Measurements from ENCODE around the gene GDNF.
"Not testable (repeated sequence)": the region's sequence is repeated elsewhere in the genome, so short reads cannot be mapped to it uniquely, and the experiment has no call there.

GDNF gene

DNA sequence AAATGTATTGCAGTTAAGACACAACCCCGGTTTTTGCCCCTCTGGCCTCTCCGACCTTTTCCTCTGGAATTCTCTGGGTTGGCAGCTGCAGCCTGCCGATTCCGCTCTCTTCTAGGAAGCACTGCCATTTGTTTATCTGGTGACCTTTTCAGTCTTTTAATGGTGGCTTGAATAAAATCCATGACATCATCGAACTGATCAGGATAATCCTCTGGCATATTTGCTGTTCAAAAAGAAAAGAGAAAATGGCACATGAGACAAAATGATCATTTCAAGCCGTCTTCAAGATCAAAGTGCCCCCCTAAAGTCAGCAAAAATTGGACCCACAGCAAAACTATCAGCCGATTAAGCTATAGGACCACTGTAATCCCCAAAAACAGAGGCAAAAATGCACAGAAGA, 23.9 kb downstream of the GDNF start:
- no peak for DNase-seq (ENCODE audit: low read depth)

DNA sequence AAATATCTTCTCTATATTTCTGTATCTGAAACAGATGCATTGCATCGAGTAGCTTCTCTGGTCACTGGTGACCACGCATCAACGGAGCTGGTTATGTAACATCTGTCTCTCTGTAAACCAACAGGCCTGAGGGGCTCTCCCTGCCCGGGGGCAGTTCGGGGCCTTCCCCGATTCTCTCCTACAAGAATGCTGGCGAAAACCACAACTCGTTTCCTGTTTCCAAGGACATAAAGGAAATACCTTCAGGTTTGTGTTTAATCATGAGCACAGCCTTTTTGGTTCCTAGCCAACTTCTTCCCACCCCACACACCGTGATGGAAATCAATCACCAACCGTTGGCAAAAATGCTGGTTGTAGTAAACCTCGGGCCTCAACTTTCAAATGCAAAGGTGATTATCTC, 25.1 kb downstream of the GDNF start:
- DNase-seq (ENCODE audit: low read depth) = no peak

DNA sequence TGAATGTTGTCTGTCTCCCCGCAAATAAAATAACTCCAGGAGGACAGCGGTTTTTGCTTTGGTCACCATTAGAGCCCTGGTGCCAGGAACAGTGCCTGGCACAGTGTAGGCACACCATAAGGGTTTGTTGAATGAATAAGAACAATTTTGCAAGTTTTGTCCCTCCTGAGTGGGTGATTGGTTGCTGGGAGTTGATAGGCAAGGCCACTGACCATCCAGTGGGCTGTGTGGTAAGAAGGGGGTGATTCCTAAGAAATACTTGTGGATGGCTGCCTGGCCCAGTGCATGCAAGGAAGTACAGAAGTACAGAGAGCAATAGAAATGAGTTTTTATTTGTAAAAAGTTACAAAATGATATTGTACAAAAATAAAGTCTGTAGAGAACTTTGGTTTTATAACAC, 27.5 kb downstream of the GDNF start:
- no peak for DNase-seq (ENCODE audit: low read depth)

DNA sequence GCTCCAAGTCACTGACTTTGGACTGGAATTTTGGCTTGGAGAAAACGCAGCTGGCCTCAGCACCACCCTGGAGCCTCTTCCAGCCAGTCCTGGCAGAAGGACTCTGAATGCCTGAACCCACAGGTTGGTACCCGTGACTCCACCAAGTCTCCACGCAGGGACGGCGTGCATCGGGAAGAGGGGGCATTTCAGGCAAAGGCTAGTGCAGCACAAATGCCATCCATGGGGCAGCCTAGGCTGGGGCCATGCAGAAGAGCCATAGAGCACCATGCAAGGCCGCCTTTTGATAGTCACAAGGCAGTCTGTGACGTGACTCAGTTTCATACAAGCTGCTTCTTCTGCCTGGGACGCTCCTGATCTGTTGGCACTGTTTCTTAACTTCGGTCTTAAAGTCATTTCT, 28.0 kb downstream of the GDNF start:
- DNase-seq (ENCODE audit: low read depth) = no peak

DNA sequence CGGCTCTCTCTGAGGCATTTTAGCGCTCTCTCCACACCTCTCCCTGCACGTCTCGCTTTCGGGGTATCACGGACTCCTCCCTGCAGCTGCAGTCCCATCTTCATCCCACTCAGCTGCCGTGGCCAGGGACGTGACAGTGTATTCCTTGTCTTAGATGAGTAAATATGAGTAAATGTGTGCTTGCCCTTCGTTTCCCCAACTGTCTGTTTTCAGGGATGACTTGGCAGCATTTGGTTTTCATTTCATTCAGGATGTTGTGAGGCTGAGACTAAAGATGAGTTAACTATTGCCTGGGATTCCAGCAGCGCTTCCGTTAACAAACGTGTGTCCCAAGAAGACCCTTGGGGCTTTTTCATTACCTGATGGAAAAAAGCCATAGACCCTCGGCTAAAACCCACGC, 29.5 kb downstream of the GDNF start:
- DNase-seq (ENCODE audit: low read depth) = no peak

DNA sequence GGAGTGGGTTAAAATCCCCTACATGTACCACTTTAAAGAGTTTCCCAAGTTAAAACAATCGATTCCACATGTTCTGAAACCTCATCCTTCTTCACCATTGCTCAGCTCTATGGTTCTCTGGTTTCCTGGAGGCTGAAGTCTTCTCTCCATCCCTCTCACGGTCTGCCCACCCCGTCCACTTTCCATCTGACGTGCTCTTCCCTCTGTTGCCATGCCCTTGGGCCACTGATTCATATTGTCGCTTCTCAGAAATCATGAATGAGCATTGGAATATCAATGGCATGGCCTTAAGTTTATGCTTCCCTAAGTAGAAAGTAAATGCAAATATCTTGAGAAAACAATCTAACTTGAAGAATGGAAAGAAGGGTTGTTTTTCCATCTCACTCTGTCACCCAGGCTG, 30.9 kb downstream of the GDNF start:
- no peak for DNase-seq (ENCODE audit: low read depth)

DNA sequence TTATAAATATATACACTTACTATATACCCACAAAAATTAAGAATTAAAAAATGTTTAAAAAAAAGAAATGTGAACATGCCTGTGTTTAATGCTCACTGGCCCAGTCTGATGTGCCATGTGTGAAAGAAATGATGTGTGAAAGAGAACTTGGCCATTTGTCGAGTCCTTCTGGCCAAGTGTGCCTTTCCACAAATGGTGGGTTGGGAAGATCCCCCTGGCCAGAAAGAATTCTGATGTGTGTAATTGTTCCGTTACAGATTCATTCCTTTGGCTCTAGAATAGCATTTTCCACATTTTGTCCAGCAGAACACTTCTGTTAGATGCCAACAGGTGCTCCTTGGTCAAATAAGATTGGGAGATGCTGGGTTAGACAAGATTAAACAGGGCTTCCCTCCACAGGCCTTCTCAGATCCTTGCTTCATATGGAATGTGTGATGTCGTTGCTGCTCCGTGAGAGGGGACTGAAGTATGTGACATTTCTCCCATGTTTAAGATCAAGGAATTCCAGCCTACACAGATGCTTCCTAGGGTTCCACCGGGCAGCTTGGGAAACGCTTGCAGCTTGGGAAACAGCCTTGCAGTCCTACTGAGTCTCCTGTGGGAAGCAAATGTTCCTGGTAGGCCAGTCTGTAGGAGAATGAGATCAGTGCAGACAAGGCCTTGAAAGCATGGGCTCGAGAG, 32.1 kb downstream of the GDNF start:
- DNase-seq (ENCODE audit: low read depth) = no peak

DNA sequence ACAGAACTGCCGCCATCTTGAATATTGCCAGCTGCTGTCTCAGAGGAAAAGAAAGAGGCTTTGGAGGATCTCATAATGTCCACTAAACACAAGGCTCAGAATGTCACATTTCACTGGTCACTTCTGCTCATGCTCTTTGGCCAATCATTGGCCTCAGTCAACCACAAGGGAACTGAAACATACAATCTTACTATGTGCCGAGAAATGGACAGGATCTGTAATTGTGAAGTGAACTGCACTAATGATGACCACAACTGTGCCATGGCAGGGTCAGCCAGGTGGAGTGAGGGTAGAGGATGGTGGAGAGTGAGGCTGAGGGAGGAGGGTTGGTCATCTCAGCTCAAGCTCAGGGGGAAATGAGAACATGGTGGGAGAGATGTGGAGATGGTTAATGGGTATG, 32.8 kb downstream of the GDNF start:
- no peak for DNase-seq (ENCODE audit: low read depth)

DNA sequence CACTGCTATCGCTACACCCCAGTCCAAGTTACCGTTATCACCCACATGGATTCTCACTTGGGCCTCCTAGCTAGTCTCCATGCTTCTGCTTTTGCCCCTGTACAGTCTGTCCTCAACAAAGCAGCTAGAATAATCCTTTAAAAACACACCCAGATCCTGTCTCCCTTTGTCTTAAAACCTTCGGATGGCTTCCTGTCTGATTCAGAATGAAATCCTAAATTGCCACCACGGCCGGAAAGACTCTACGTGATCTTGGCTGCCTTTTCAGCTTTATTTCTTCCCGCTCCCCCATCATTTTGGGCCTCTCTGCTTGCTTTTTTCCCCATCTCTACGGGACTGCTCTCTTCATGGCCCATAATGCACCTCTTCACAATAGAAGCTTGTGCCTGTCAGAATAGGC, 33.4 kb downstream of the GDNF start:
- DNase-seq (ENCODE audit: low read depth) = no peak

DNA sequence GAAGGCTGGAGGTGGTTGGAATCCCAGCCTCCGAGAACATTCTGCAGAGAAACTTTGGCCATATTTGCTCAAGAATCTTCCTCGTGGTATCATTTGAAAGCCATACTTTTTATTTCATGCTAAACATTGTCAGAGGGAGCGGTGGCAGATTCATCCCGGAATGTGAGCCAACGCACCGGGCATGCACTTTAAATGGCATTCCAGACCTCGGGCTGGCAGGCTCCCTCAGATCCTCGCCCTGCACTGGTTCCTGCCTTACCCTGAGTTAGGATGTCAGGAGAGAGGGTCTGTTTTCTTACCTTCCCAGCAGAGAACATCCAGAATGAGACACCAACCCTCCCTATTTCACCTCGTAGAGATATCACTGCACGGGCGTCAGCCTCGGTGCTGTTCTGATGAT, 33.8 kb downstream of the GDNF start:
- no peak for DNase-seq (ENCODE audit: low read depth)

DNA sequence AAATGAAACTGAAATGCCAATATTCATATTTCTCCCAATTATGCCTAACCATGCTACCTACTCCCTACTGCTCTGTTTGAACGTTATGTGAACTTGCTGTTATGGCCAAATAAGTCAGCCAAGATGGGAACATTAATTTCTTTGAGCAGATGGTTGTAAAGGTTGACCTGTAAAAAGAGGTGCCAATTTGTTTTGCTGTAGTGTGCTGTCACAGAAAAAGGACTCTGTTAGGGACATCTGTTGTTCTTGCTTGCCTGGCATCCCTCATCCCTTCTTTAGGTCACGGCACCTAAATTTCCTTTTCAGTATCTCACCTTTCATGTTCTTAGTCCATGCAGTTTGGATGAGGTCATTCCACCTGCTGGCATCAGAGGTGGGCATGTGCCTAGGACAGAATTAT, 35.4 kb downstream of the GDNF start:
- DNase-seq (ENCODE audit: low read depth) = no peak

DNA sequence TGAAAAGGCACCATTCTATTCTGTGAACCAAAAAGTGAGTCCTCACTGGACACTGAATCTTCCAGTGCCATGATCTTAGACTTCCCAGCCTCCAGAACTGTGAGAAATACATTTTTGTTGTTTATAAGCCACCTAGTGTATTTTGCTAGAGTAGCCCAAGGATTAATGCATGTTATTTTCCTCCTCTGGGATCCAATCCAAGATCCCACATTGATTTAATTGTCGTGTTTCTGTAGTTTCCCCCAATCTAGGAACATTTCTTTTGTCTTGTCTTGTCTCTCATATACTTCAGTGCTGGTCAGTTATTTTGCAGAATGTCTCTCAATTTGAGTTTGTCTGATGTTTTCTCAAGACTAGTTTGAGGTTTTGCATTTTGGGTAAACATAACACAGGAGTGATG, 36.4 kb downstream of the GDNF start:
- no peak for DNase-seq (ENCODE audit: low read depth)

DNA sequence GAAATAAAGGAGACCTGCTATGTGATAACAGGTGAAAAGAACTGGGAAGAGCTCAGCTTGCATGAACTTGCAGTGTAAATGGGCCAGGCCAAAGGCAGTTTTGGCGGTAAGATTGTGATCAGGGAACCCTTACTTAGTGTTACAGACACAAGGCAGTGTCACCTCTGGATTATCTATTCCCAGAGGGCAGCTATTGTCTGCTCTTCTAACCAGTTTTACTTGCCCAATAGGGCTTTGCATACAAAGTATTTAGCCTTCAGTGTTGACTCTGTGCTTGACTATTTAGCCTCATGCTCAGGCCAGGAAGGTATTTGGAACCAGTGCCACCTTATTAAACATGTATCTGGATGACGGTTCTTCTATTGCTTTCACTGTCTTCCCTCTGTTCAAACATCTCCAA, 38.3 kb downstream of the GDNF start:
- DNase-seq (ENCODE audit: low read depth) = no peak

DNA sequence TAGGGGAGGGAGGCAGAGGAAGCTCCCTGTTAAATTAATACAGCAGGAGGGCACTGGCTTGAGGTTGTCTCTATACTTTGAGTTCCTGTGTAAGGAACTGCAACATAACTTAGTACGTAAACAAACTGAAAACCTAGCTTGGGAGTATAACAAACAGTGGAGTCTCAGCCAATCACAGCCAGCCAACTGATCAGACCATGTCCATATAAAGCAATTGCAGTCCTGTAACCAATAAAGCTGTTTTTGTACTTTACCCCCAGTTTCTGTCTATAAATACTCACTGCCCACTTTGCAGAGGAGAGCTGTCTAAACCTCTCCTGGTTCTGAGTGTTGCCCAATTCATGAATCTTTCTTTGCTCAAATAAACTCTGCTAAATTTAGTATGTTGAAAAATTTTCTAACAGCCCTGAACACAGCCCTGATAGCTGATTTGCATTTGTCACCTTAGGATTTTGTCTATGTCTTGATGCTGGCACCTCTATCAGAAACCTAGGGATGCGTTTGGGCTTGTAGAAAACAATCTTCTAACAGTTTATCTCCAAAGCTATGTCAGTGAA, 39.9 kb downstream of the GDNF start:
- DNase-seq (ENCODE audit: low read depth) = no peak

DNA sequence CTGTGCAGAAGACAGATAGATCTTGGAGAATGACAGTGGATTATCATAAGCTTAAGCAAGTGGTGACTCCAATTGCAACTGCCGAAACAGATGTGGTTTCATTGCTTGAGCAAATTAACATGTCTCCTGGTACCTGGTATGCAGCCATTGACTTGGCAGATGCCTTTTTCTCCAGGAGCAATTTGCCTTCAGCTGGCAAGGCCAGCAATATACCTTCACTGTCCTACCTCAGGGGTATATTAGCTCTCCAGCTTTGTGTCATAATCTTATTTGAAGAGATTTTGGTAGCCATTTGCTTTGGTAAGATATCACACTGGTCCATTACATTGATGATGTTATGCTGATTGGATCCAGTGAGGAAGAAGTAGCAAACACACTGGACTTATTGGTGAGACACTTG, 43.4 kb downstream of the GDNF start:
- not testable (repeated sequence) for DNase-seq (ENCODE audit: low read depth)

DNA sequence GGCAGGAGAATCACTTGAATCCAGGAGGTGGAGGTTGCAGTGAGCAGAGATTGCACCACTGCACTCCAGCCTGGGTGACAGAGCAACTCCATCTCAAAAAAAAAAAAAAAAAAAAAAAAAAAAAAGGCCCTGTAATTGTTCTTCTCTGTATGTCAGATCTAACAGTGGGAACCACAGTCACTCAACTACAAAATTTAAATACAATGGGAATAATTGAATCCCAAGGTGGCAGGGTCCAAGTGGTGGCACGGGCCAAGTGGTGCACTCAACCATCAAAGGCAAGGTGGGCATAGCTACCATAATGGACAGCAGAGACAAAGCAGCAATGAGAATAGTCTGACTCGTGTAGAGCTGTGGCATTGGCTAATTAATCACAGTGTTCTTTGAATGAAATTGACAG, 44.5 kb downstream of the GDNF start:
- DNase-seq (ENCODE audit: low read depth) = not testable (repeated sequence)

DNA sequence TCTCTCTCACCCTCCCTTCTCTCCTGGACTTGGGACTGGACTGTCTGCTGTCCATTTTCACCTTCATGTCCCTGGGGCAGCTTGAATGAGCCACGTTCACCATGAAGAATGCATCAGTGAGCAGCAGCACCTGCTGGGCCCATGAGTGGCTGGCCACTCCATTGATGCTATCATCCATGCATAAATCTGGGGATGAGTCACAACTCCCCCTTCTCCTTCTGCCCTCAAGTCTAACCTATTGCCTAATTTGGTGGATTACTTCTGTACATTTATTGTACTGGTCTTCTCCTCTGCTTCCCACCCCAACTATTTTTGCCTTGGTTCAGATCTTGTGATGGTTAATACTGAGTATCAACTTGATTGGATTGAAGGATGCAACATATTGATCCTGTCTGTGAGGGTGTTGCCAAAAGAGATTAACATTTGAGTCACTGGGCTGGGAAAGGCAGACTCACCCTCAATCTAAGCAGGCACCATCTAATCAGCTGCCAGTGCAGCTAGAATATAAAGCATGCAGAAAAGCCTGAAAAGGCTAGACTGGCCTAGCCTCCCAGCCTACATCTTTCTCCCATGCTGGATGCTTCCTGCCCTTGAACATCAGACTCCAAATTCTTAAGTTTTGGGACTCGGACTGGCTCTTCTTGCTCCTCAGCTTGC, 46.7 kb downstream of the GDNF start:
- DNase-seq (ENCODE audit: low read depth) = no peak

DNA sequence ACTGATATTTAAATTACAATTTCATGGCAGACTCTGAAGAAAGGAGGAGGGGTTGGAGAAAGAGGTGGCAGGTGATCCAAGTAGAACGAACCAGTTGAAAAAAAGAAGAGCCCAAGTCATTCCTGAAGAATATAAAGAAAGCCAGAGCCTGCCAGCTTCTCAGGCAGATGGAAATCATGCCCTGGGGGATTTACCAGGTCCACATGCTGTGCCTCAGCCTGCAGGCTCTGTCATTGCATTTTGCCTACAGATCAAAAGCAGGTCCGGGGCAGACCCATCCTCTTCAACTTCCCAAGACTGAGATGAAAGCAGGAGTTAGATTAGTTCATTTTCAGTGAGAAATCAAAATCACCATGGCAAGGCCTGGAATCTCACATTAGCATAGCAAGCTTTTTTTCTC, 48.5 kb downstream of the GDNF start:
- no peak for DNase-seq (ENCODE audit: low read depth)

DNA sequence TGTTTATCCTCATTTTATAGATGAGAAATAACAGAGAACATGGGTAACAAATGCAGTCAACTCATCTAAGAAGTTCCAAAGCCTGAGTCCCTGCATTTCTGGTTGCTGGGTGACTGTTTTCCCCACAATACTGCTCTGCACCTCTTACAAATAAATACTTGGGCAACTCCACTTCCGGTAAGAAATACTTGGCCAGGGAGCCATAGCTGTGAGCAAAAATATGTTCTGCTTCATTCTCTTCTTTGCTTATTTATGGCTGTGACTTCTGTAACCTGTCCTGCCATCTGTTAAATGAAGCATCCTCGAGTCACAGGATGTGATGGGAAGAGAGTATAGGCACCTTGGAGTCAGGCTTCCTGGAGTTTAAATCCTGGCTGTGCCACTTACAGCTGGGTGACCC, 49.9 kb downstream of the GDNF start:
- no peak for DNase-seq (ENCODE audit: low read depth)

DNA sequence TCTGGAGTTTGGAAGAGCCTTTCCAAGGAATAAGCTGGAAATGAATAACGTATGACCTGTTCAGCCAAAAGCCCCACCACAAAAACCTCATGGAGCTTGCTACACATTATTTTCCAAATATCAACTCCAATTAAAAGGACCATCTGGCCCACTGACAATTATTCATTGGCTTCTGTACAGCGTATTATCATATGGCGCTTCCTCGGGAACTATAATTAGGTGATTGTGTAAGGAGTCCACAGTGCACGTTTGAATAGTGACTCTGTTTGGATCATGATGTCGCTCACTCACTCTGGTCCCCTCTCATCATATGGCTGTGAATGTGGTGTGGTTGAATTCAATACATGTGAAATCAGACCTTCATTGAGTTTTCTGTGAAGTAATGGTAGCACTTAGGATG, 52.1 kb downstream of the GDNF start:
- no peak for DNase-seq (ENCODE audit: low read depth)

DNA sequence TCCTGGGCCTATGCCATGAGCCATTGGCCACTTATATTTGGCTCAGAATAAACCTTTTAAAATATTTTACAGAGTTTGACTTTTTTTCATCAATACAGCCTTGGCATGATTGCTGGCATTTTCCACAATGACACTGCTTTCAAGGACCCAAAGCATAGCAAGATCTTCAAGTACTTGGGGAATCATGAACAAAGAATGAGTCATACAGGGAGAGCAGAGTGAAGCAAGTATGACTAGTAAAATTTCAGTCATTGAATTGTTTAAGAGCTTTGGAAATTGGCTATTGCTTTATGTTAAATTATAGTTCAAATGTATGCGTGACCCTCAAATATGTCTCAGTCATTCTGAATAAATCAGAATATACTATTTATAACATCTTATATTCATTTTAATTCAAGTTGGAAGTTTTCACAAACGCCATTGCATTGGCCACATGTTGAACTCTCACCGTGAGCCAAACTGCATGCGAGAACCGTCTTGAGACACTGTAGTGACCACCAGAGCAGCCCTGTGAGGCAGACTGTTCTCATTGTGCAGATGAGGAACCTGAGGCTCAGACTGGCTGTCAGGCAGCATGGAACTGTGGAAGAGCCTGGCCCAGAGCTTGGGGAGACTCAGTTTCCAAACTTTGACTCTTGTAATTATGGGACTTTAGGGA, 52.9 kb downstream of the GDNF start:
- DNase-seq (ENCODE audit: low read depth) = no peak

DNA sequence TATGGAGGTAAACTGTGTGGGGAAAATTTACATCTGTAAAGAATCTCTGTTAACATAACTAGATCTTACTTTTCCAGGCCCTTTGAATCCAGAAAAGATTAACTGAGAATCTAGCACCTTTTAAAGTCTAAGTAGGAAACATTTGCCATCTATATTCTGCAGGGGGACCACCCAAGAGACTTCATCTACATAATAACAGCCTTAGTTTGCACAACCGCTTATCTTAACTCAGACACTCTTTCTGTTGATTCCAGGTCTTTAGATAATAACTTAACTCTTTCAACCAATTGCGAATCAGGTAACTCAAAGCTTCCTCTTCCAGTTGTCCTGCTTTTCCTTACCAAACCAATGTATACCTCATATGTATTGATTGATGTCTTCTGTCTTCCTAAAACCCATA, 53.4 kb downstream of the GDNF start:
- DNase-seq (ENCODE audit: low read depth) = no peak

DNA sequence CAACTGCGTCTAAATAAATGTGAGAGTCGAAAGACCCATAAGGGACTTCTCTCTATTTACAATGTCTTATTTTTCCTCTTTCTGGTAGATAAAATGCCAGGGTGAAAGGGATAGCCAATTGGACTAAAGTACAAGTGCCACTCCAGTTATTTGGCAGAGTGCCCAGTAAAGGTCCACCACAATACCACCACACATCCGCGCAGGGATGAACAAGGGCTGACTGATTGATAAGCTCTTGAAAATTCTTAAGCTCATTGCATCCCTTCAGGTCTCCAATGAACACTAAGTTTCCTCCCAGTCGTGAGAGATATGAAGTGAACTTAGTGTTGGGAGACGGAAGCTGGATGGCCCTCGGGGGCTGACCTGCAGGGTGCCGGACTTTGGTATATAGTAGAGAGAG, 58.4 kb downstream of the GDNF start:
- not testable (repeated sequence) for DNase-seq (ENCODE audit: low read depth)
